ENCODE measurements around the gene TXNRD1. TPM values are rescaled to one million over a fixed set of nuclear protein-coding genes. Genes with fewer than 3 reads are reported as not detected.

The TXNRD1 gene
- total RNA-seq, 4 donors from 2014 or later = 243 to 594 (median 299) TPM

DNA sequence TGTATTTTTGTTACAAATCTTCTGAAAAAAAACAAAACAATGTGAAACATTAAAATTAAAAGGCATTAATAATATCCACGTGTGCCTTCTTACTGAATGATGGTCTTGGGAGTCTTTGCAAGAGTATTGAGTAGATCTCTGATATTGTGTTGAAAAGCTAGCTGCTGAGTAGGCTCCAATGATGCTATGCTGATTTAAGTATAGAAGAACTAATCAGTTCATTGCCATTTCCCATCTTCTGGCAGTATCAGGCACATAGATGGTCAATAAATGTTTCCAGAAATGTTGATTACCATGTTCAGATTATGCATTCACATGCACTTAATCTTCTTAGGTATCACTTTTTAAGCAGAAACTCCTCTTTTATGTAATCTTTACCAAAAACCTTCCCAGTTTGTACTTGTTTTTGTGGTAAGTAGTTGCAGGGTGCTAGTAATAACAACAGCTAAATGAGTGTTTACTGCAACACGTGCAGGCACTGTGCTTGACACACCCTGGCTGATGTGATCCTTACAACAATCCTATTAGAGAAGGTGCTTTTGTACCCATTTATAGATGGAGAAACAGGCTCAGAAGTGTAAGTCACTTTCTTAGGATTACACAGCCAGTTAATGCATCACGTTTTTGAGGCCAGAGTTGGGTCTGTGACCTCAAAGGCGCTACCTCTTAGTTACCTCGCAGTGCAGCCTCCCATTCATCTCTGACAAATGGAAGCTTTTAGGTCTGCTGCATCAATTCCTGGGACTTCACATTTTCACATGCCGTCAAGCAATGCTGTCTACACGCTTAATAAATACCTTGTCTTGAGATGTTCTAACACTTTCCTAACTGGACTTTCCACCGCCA lies 134.9 kb downstream of the TXNRD1 start:
- peaks cover 34 to 97% (median 79%) of the 10 kb centered on the region in 4 donors for H3K36me3 ChIP-seq
- 85% methylated on average over 8 of the region's 8 CpGs for WGBS
- no peak for DNase-seq (ENCODE audit: extremely low spot score)
- no peaks in the 10 kb centered on the region for H3K27me3 ChIP-seq
- no peak overlapping the region for H3K4me3 ChIP-seq
- peaks cover 0 to 3% (median 0%) of the 10 kb centered on the region in 4 donors for H3K4me1 ChIP-seq
- H3K9me3 ChIP-seq = no peaks in the 10 kb centered on the region
- TF ChIP-seq POLR2AphosphoS5 (IDR thresholded peaks at IDR 0.05) (no peak), POLR2A (IDR thresholded peaks at IDR 0.05; ENCODE audit: low read depth) (no peak), EP300 (IDR thresholded peaks at IDR 0.05) (no peak)
- TF ChIP-seq, protein P1, sequence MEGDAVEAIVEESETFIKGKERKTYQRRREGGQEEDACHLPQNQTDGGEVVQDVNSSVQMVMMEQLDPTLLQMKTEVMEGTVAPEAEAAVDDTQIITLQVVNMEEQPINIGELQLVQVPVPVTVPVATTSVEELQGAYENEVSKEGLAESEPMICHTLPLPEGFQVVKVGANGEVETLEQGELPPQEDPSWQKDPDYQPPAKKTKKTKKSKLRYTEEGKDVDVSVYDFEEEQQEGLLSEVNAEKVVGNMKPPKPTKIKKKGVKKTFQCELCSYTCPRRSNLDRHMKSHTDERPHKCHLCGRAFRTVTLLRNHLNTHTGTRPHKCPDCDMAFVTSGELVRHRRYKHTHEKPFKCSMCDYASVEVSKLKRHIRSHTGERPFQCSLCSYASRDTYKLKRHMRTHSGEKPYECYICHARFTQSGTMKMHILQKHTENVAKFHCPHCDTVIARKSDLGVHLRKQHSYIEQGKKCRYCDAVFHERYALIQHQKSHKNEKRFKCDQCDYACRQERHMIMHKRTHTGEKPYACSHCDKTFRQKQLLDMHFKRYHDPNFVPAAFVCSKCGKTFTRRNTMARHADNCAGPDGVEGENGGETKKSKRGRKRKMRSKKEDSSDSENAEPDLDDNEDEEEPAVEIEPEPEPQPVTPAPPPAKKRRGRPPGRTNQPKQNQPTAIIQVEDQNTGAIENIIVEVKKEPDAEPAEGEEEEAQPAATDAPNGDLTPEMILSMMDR (IDR thresholded peaks at IDR 0.05) = no peak
- intact Hi-C loops (cut with DNase I) = no loop called here
- no peak overlapping the region for H3K27ac ChIP-seq (replicated peaks in 1 of 4)

DNA sequence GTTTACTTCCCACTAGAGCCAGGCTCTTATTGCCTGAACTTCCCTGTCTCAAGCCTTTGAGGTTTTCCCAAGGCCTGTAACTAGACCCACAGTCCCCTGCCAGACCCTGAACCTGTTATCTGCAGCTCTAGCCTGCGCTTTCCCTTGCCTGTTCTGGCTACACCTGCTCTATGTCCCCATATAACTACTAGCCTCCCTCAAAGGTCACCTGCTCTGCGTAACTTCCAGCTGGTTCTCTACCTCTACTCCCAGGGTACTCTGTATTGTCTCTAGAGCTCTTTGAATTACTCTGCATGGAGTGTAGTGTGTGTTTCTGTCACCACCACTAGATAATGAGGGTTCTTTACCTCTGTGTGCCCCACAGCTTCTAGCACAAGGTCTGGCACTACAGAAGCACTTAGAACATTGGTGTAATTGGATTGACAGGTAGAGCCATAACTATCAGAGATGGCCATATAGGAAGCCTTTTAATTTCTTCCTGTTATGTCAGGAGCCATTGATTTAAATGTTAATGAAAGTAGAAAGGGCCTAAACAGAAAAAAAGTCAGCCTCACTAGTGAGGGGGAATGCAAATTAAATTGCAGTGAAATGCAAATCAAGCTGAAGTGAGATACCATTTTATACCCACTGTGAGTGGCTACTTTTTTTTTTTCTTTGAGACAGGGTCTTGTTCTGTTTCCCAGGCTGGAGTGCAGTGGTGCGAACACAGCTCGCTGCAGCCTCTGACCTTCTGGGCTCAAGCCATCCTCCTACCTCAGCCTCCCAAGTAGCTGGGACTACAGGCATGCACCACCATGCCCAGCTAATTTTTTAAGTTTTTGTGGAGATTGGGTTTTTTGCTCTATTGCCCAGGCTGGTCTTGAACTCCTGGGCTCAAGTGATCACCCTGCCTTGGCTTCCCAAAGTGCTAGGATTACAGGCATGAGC lies 135.7 kb downstream of the TXNRD1 start:
- H3K36me3 ChIP-seq = peaks cover 31 to 88% (median 71%) of the 10 kb centered on the region in 4 donors
- WGBS = 96% methylated on average over 4 of the region's 4 CpGs
- TF ChIP-seq POLR2A (IDR thresholded peaks at IDR 0.05; ENCODE audit: low read depth) = no peak
- no peak for TF ChIP-seq EP300 (IDR thresholded peaks at IDR 0.05)
- TF ChIP-seq POLR2AphosphoS5 (IDR thresholded peaks at IDR 0.05) = no peak
- TF ChIP-seq, protein P1 (IDR thresholded peaks at IDR 0.05) = no peak
- H3K9me3 ChIP-seq = no peaks in the 10 kb centered on the region
- no peak overlapping the region for H3K4me3 ChIP-seq
- no peak for DNase-seq (ENCODE audit: extremely low spot score)
- H3K4me1 ChIP-seq = no peaks in the 10 kb centered on the region
- intact Hi-C loops (cut with DNase I) = no loop called here
- H3K27ac ChIP-seq (replicated peaks in 1 of 4) = no peak overlapping the region
- H3K27me3 ChIP-seq = no peaks in the 10 kb centered on the region

DNA sequence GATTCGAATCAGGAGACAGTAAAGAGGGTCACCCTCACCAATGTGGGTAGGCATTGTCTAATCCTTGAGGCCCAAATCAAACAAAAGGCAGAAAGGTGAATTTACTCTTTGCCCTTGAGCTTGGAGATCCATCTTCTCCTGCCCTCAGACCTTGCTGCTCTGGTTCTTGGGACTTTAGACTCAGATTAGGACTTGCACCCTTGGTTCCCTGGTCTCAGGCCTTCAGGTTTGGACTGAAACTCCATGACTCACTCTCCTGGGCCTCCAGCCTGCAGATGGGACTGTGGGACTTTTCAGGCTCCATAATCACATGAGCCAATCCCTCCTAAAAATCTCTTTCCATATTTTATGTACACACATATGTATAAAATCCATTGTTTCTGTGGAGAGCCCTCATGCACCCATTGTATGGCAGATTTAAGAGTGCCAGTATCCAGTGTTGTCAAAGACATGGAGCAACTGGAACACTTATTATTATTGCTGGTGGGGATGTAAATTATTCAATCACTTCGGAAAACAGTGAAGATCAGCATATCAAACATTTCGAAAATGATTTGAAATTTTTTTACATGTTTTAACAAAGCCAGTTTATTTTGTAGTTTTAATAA lies 136.6 kb downstream of the TXNRD1 start:
- H3K4me3 ChIP-seq = no peak overlapping the region
- no peaks in the 10 kb centered on the region for H3K27me3 ChIP-seq
- H3K36me3 ChIP-seq = peaks cover 22 to 79% (median 63%) of the 10 kb centered on the region in 4 donors
- H3K27ac ChIP-seq (replicated peaks in 1 of 4) = no peak overlapping the region
- peak in 1 of 2 donors; percentile 5 for TF ChIP-seq POLR2AphosphoS5 (IDR thresholded peaks at IDR 0.05)
- TF ChIP-seq EP300 (IDR thresholded peaks at IDR 0.05) = no peak
- intact Hi-C loops (cut with DNase I) = loop anchor here (2.0 kb wide), 1 partner anchor 153 kb away; no protein-coding TSS in a partner anchor
- DNase-seq (ENCODE audit: extremely low spot score) = no peak
- no peaks in the 10 kb centered on the region for H3K4me1 ChIP-seq
- WGBS = 92% methylated on average over 3 of the region's 3 CpGs
- H3K9me3 ChIP-seq = no peaks in the 10 kb centered on the region

DNA sequence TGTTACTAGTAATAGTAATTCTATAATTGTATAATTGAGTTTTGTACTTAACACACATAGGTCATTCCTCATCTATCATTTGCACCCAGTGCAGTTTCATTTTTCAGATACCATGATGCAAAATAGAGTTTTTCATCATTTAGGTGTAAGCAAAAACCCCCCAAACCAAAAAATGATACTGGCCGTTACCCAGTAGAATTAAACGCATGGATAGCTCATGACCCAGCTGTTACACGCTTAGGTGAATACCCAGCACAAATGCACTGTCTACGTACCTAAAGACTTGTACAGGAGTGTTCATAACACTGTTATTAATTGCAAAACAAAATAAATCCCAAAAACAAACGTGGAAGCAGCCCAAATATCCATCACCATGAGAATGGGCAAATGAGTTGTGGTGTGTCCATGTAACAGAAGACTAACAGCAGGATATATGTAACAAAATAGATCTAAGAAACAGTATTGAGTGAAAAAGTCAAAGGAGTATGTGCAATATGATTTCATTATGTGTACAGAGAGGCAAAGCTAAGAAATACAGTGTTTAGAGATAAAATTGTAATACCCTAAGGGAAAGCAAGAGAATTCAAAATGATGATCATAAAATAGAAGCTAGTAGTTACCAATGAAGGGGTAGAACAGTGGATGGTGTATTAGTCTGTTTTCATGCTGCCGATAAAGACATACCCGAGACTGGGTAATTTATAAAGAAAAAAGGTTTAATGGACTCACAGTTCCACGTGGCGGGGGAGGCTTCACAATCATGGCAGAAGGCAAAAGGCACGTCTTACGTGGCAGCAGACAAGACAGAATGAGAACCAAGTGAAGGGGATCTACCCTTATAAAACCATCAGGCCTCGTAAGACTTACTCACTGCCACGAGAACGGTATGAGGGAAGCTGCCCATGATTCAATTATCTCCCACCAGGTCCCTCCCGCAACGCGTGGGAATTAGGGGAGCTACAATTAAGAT lies 137.7 kb downstream of the TXNRD1 start:
- H3K27ac ChIP-seq (replicated peaks in 1 of 4) = no peak overlapping the region
- TF ChIP-seq, protein P1 (IDR thresholded peaks at IDR 0.05) = no peak
- no peak for TF ChIP-seq EP300 (IDR thresholded peaks at IDR 0.05)
- DNase-seq (ENCODE audit: extremely low spot score) = peak; percentile 72
- H3K4me3 ChIP-seq = no peak overlapping the region
- intact Hi-C loops (cut with DNase I) = loop anchor here (2.0 kb wide), 1 partner anchor 154 kb away; no protein-coding TSS in a partner anchor
- H3K4me1 ChIP-seq = no peaks in the 10 kb centered on the region
- no peaks in the 10 kb centered on the region for H3K27me3 ChIP-seq
- no peaks in the 10 kb centered on the region for H3K9me3 ChIP-seq
- 89% methylated on average over 17 of the region's 17 CpGs for WGBS
- H3K36me3 ChIP-seq = peaks cover 13 to 68% (median 53%) of the 10 kb centered on the region in 4 donors

All from esophagus muscularis mucosa (tissue), 4 donors.